Cardiac muscle cell (in vitro differentiated cells and primary cell): Measurements from ENCODE around the gene PRM2. TPM values are rescaled to one million over a fixed set of nuclear protein-coding genes. Genes with fewer than 3 reads are reported as not detected.

Experiments
- DNase-seq, 2 donors: peaks; one replicate each; pipeline versions ENCODE4 v3.0.0 to v3.0.0-alpha.2; 2010 to 2017; ENCODE audit warnings: low read depth in 1 of 2, low spot score in 1 of 2
- H3K27ac ChIP-seq: fragments of 200-600 bp; sonication (generic); 2 replicates; pipeline ENCODE4 v1.5.1; 2016
- H3K27me3 ChIP-seq: fragments of 200-600 bp; sonication (generic); 2 replicates; pipeline ENCODE4 v1.6.0; 2016; ENCODE audit warnings: control low read depth
- H3K36me3 ChIP-seq: fragments of 200-600 bp; sonication (generic); 2 replicates; pipeline ENCODE4 v1.5.1; 2016; ENCODE audit warnings: control low read depth
- H3K4me1 ChIP-seq: fragments of 200-600 bp; sonication (generic); 2 replicates; pipeline ENCODE4 v1.8.1; 2017; ENCODE audit warnings: low read depth, mild to moderate bottlenecking, mixed run types
- H3K4me3 ChIP-seq: fragments of 200-600 bp; sonication (generic); 2 replicates; pipeline ENCODE4 v1.5.1; 2016; ENCODE audit warnings: mild to moderate bottlenecking
- H3K9me3 ChIP-seq: fragments of 200-600 bp; sonication (generic); 2 replicates; pipeline ENCODE4 v1.5.1; 2017; ENCODE audit warnings: low read depth, mild to moderate bottlenecking, control low read depth
- CTCF ChIP-seq: IDR thresholded peaks from 2 replicates; pipeline ENCODE4 v1.5.1; 2012; ENCODE audit warnings: low read depth, mild to moderate bottlenecking, low read length
- polyA plus RNA-seq: library from polyadenylated mRNA; unstranded; fragments of >200 nt; fragmentation: Nextera tagmentation; extraction: Ambion mirVana; gene quantifications from 2 replicates; pipeline ENCODE4 v1.2.1, GENCODE V29; 2016
- total RNA-seq: library from RNA; depleted of rRNA; stranded (reverse); fragments of >200 nt; gene quantifications from 2 replicates; pipeline ENCODE4 v1.2.3, GENCODE V29; 2016

The PRM2 gene
- total and polyA plus RNA-seq, 2 experiments from 2014 or later, result 0.42 TPM; not detected in 1

DNA sequence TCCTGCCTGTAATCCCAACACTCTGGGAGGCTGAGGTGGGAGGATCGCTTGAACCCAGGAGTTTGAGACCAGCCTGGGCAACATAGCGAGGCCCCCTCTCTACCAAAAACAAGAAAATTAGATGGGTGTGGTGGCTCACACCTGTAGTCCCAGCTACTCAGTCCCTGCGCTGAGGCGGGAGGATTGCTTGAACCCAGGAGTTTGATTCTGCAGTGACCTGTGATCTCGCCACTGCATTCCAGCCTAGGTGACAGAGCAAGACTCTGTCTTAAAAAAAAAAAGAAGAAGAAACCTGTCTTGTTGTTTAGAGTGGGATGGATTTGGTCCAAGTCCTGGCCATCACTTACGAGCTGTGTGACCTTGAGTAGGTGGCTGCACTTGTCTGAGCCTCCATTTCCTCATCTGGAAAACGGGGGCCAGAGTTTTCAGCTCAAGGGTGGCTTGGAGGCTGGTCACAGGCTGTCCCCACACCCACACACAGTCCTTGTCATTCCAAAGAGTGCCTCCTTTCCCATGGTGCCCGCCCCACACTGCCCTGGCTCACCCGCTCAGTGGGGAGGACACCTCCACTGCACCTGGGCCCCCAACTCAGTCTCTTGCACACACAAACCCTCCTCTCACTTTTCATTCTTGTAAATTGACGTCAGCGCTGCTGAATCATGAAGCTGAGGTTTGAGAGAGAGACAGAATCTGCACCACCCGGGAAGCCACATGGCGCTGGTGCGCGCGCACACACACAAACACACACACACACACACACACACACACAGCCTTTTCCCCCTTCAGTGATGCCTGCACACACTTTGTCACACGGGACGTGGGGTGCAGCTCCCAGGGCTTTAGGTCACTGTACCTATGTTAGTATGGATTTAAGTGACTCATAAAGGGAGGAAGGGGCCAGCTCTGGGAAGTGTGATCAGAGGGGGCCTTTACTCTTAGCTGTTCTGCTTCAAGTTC is 24.5 kb downstream of the PRM2 start:
- H3K4me3 ChIP-seq, result no peak overlapping the region
- H3K27me3 ChIP-seq, result no peaks in the 10 kb centered on the region
- no peak overlapping the region for H3K27ac ChIP-seq
- H3K4me1 ChIP-seq, result no peaks in the 10 kb centered on the region
- TF ChIP-seq CTCF, result no peak
- H3K36me3 ChIP-seq, result no peaks in the 10 kb centered on the region
- peak in 1 of 2 donors; percentile 52 for DNase-seq
- H3K9me3 ChIP-seq, result no peaks in the 10 kb centered on the region

- TF ChIP-seq CTCF, result no peak
- H3K4me3 ChIP-seq, result no peak overlapping the region
- no peaks in the 10 kb centered on the region for H3K27me3 ChIP-seq
- H3K36me3 ChIP-seq, result no peaks in the 10 kb centered on the region
- no peak for DNase-seq
- no peaks in the 10 kb centered on the region for H3K4me1 ChIP-seq
- no peak overlapping the region for H3K27ac ChIP-seq
- no peaks in the 10 kb centered on the region for H3K9me3 ChIP-seq
These were observed 25.3 kb downstream of the PRM2 start for GRCh38 chr16:11250786-11251524.

DNA sequence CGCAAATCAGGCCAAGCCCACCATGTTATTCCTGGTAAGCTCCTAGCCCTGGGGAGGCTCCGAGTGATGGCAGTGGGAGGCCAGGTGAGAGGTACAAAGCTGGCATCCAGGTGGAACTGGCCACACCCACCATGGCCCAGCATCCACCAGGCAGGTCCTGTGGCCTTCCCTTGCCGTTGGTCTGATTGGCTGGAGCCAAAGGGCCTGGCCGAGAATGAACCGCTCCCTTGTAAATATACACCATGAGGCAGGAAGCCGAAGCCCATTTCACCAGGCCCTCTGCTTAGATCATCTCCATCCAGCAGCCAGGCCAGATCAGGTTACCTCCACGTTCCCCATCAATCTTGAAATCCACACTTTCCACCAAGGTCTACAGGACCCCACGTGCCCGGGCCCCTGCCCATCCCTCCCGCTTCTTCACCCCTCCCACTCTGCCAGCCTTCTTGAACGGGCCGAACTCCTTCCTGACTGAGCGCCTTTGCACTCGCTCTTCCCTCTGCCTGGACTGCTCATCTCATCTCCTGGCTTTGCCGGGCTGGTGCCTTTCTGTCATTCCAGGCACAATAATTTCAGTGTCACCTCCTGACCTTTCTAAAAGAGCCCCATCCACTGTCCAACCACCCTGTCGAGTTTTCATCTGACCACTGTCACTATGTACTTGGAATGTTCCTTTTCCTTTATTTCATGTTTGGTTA is 26.0 kb downstream of the PRM2 start:
- Histone ChIP-seq H3K4me1 (no peaks in the 10 kb centered on the region), H3K36me3 (no peaks in the 10 kb centered on the region), H3K9me3 (no peaks in the 10 kb centered on the region), H3K27me3 (no peaks in the 10 kb centered on the region), H3K27ac (no peak overlapping the region), H3K4me3 (no peak overlapping the region)
- no peak for DNase-seq
- no peak for TF ChIP-seq CTCF

GRCh38 chr16:11249233-11250061 is 26.8 kb downstream of the PRM2 start:
- Histone ChIP-seq H3K4me1 (no peaks in the 10 kb centered on the region), H3K27ac (no peak overlapping the region), H3K4me3 (no peak overlapping the region), H3K36me3 (no peaks in the 10 kb centered on the region), H3K9me3 (no peaks in the 10 kb centered on the region), H3K27me3 (no peaks in the 10 kb centered on the region)
- TF ChIP-seq CTCF, result no peak
- no peak for DNase-seq

- no peak for TF ChIP-seq CTCF
- peaks cover 1% of the 10 kb centered on the region for H3K4me1 ChIP-seq
- H3K36me3 ChIP-seq, result no peaks in the 10 kb centered on the region
- no peaks in the 10 kb centered on the region for H3K27me3 ChIP-seq
- no peak for DNase-seq
- H3K27ac ChIP-seq, result no peak overlapping the region
- no peaks in the 10 kb centered on the region for H3K9me3 ChIP-seq
- no peak overlapping the region for H3K4me3 ChIP-seq
These were observed 28.1 kb downstream of the PRM2 start for GRCh38 chr16:11248133-11248532.
